ENCODE data around the gene PPM1H.

DNA sequence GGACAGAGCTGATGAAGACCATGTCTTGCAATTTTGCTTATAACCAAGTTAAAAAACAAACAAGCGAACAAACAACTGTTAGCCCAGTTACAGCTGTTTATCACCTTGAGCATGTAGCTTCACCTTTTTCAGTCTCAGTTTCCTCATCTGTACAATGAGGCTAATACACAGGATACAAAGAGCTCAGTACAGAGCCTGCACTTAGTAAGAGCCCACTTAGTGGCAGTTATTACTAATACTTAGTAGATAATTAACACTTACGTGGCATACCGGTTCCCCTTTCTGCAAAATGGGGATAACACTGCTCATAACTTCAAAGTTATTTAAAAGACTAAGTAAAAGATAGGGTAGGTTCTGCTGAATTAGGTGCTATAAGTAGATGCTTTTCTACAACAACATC, 240.3 kb downstream of the PPM1H start:
- TF ChIP-seq CTCF (IDR thresholded peaks at IDR 0.05; ENCODE audit: borderline replicate concordance, extremely low read depth, low read length, poor library complexity, severe bottlenecking) = no peak
- no peak for TF ChIP-seq EZH2 (IDR thresholded peaks at IDR 0.05; ENCODE audit: borderline replicate concordance, low read depth, low read length, severe bottlenecking)
